Body of pancreas (tissue), 4 donors: ENCODE data around the gene TXN. TPM values are rescaled to one million over a fixed set of nuclear protein-coding genes. Genes with fewer than 3 reads are reported as not detected.
"Not testable (repeated sequence)": the region's sequence is repeated elsewhere in the genome, so short reads cannot be mapped to it uniquely, and the experiment has no call there.

Source experiments
- ATAC-seq: fragments of 150-250 bp; one replicate; pipeline ENCODE4 v1.9.1; 2016
- DNase-seq, 4 donors: peaks; one replicate each; pipeline ENCODE4 v3.0.0-alpha.2; 2019
- H3K27ac ChIP-seq, 4 donors: fragments of 200-600 bp; sonication (generic); 1 replicate in 3 of 4; 2 replicates in 1 of 4; pipeline versions ENCODE4 v1.5.1 to v1.6.1; 2016 to 2019; ENCODE audit warnings: mild to moderate bottlenecking in 1 of 4, mixed read lengths in 1 of 4, moderate library complexity in 1 of 4
- H3K27me3 ChIP-seq, 2 donors: fragments of 200-600 bp; sonication (generic); one replicate each; pipeline ENCODE4 v1.6.0; 2016; ENCODE audit warnings: mild to moderate bottlenecking in 1 of 2
- H3K36me3 ChIP-seq, 2 donors: fragments of 200-600 bp; sonication (generic); replicated peaks in 1 of 2; 2 replicates each; pipeline ENCODE4 v1.5.1; 2016; ENCODE audit warnings: low read depth in 2 of 2; ENCODE audit not compliant: insufficient read depth in 1 of 2
- H3K4me1 ChIP-seq: fragments of 200-600 bp; sonication (generic); one replicate; pipeline ENCODE4 v1.6.0; 2016
- H3K4me3 ChIP-seq, 2 donors: fragments of 200-600 bp; sonication (generic); 1 replicate in 1 of 2; 2 replicates in 1 of 2; pipeline ENCODE4 v1.5.1; 2016 to 2019
- H3K9me3 ChIP-seq, 3 donors: fragments of 200-600 bp; sonication (generic); 1 replicate in 2 of 3; 2 replicates in 1 of 3; pipeline ENCODE4 v1.5.1; 2016
- CTCF ChIP-seq, 7 experiments: fragments of 450-650 bp in 4 of 7; fragments of 200-600 bp in 3 of 7; sonication (generic) in 3 of 7; IDR thresholded peaks; one replicate each; pipeline ENCODE4 v1.5.1; 2016 to 2019; ENCODE audit warnings: antibody characterized with exemption in 7 of 7
- POLR2A ChIP-seq, 3 donors: fragments of 450-650 bp; IDR thresholded peaks; one replicate each; pipeline ENCODE4 v1.6.1; 2016; ENCODE audit warnings: antibody characterized with exemption in 3 of 3, mild to moderate bottlenecking in 2 of 3
- WGBS, 2 donors: methylation state at CpG; one replicate each; pipeline ENCODE4 v1.1.5; 2017; 5-methylcytosine and 5-hydroxymethylcytosine counted together
- intact Hi-C: fragments of 100-400 bp; cut with DNase I; formaldehyde crosslinking; loops from one replicate; pipeline ENCODE4 v1.15.1; 2023
- total RNA-seq, 2 donors: library from RNA; depleted of rRNA; stranded (reverse); fragments of >200 nt; gene quantifications; one replicate each; pipeline ENCODE4 v1.1.0, GENCODE V29; 2016

TXN gene
- total RNA-seq, 2 donors from 2014 or later, result 40.2 to 93.1 TPM

GRCh38 chr9:110255034-110255462, 1.3 kb downstream of the TXN start:
- peak overlapping the region; percentile 95 to 98 for H3K4me3 ChIP-seq
- no peaks in the 10 kb centered on the region for H3K27me3 ChIP-seq
- H3K4me1 ChIP-seq, result peaks cover 42% of the 10 kb centered on the region
- DNase-seq (peak in 1 of 4 donors; percentile 18), ATAC-seq (no peak)
- peak overlapping the region; percentile 91 to 95 (median 94) for H3K27ac ChIP-seq
- intact Hi-C loops, result no loop called here
- no peaks in the 10 kb centered on the region for H3K9me3 ChIP-seq
- TF ChIP-seq POLR2A (IDR thresholded peaks at IDR 0.05) (no peak), CTCF (IDR thresholded peaks at IDR 0.05) (no peak)
- 0 to 2% methylated on average over 17 of the region's 17 CpGs for WGBS, 2 donors
- H3K36me3 ChIP-seq, result no peaks in the 10 kb centered on the region

GRCh38 chr9:110254500-110254899, 1.8 kb downstream of the TXN start:
- WGBS, 2 donors, result 66 to 68% methylated on average over 2 of the region's 2 CpGs
- Histone ChIP-seq H3K36me3 (no peaks in the 10 kb centered on the region), H3K9me3 (no peaks in the 10 kb centered on the region), H3K4me1 (peaks cover 42% of the 10 kb centered on the region), H3K4me3 (peak overlapping the region in 1 of 2 donors; percentile 98), H3K27ac (peak overlapping the region in 2 of 4 donors; percentile 93 to 94), H3K27me3 (no peaks in the 10 kb centered on the region)
- intact Hi-C loops, result no loop called here
- ATAC-seq (no peak), DNase-seq (no peak)
- TF ChIP-seq POLR2A (IDR thresholded peaks at IDR 0.05), result no peak
- no peak for TF ChIP-seq CTCF (IDR thresholded peaks at IDR 0.05)

- no peaks in the 10 kb centered on the region for H3K27me3 ChIP-seq
- intact Hi-C loops, result no loop called here
- H3K27ac ChIP-seq, result no peak overlapping the region
- DNase-seq (peak in 1 of 4 donors; percentile 11), ATAC-seq (no peak)
- WGBS, 2 donors, result 70 to 76% methylated on average over 10 of the region's 10 CpGs
- H3K4me3 ChIP-seq, result no peak overlapping the region
- H3K36me3 ChIP-seq, result no peaks in the 10 kb centered on the region
- peaks cover 39% of the 10 kb centered on the region for H3K4me1 ChIP-seq
- TF ChIP-seq POLR2A (IDR thresholded peaks at IDR 0.05) (no peak), CTCF (IDR thresholded peaks at IDR 0.05) (no peak)
- no peaks in the 10 kb centered on the region for H3K9me3 ChIP-seq
These were observed 3.7 kb downstream of the TXN start for GRCh38 chr9:110252509-110253139.

- 97 to 100% methylated on average over 5 of the region's 5 CpGs for WGBS, 2 donors
- intact Hi-C loops, H3K36me3 ChIP-seq, H3K4me3 ChIP-seq, ATAC-seq, DNase-seq, H3K27me3 ChIP-seq, H3K27ac ChIP-seq, H3K9me3 ChIP-seq: not testable (repeated sequence)
- peaks cover 32% of the 10 kb centered on the region for H3K4me1 ChIP-seq
These were observed 4.5 kb downstream of the TXN start for GRCh38 chr9:110251770-110252169.

- Histone ChIP-seq H3K27ac (no peak overlapping the region), H3K27me3 (no peaks in the 10 kb centered on the region), H3K9me3 (no peaks in the 10 kb centered on the region), H3K4me1 (peaks cover 32% of the 10 kb centered on the region), H3K36me3 (peaks cover 0 to 2% of the 10 kb centered on the region in 2 donors), H3K4me3 (no peak overlapping the region)
- TF ChIP-seq CTCF (IDR thresholded peaks at IDR 0.05), result no peak
- no peak for TF ChIP-seq POLR2A (IDR thresholded peaks at IDR 0.05)
- DNase-seq (peak in 1 of 4 donors; percentile 26), ATAC-seq (no peak)
- WGBS, 2 donors, result 37 to 40% methylated on average over 4 of the region's 4 CpGs
- intact Hi-C loops, result no loop called here
These were observed 5.1 kb downstream of the TXN start for GRCh38 chr9:110251212-110251611.
